ENCODE results near the gene HSD17B12.

Gene HSD17B12

DNA sequence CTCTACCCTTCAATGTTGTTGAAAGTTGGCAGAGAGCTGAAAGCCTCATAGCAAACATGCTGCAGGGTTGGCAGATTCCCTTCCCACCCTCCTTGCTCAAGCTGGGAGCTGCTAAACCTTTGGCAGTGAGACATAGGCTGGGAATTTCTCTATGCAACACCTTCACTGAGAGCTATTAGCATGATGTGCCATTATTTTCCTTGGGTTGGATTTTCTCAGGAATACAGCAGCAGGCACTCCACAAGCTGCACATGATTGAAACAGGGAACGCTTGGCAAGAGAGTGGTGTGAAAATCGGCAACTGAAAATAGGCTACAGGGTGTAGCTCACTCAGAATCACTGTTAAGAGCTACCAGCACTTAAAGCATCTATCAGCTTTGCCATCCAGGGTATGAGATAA, 190.5 kb downstream of the HSD17B12 start:
- peak; percentile 16 for DNase-seq (ENCODE audit: low spot score)

DNA sequence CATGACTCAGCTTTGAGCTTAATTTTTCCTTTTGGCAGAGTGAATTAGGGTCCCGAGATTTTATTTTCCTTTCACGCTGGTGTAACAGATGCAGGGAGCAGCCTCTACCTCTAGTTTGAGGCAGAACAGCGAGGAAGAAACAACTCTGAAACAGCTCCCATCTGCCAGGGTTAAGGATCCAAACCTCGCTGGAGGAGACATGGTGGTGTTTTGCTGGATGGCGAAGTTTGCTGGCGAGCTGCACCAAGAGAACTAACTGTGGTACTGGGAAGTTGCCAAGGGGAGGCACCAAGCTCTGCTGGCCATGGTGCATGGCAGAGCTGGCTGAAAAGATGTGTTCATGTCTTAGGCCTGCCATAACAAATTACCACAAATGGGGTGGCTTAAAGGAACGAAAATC, 192.5 kb downstream of the HSD17B12 start:
- DNase-seq (ENCODE audit: low spot score): no peak

DNA sequence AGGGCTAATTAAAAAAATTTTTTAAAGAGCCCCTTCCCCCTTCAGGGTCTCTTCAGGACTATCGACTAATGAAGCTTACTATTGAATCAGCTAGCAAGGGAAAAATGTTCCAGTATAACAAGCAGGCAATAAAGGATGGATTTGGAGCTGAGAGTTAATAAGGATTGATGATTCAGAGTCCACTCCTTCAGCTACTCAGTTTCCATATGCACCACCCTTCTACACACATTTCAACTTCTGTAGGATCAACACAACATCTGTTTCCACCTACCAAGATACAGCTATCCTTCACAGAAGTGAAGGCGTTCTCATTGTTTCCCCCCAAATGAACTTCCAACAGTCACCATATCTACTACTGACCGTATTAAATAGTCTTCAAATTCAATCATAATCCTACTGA, 193.5 kb downstream of the HSD17B12 start:
- DNase-seq (ENCODE audit: low spot score): no peak

DNA sequence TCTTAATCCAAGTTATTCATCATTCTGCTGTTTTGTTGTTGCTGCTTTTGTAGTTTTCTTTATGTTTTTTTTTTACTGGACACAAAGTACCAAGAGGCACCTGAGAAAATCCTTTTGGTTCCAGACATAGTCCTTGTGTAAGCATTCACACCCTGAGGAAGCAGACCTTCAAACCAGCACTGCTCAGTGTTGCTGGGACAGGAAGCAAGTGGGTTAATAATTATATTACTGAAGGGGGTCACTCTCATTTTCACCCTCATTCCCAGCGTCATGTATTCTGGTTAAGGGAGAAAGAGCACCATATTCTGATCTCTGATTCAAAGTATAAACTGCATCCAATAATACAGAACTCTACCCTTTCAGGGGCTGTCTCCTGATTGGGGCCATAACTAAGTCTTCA, 194.2 kb downstream of the HSD17B12 start:
- DNase-seq (ENCODE audit: low spot score): no peak

DNA sequence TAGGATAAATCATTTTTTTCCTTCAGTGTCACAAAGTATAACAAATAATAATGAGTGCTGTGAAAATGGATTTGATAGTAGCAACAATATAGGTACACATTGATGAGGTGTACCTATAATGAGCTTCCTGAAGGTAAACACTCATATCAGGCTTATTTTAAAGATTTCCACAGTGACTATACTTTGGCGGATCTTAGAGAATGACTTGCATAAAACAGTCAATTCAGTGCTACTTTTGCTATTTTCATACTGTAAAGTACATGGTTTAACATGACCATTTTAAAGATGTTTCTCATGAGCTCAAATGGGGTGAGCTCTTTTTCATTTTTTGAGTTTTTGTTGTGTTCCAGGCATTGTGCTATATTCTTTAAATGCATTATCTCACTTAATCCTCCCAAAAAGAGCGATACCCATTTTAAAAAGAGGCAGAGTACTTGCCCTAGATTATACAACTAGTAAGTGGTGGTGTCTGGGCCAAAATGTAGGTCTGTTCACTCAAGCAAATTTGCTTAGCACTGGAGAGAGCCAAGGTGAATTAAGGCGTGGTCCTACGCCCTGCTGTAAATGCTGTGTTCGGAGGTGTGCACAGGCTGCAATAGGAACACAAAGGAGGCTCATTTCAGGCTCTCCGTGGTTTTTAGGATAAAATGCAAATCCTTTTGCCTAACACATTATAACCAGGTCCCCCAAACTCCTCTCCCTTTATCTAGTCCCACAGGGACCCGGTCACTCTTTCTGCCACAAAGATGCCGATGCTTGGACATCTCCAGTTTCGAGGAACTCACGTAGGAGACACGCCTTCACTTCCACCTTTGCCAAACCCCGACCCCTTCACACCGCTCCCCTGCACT, 199.5 kb downstream of the HSD17B12 start:
- DNase-seq (ENCODE audit: low spot score): no peak

DNA sequence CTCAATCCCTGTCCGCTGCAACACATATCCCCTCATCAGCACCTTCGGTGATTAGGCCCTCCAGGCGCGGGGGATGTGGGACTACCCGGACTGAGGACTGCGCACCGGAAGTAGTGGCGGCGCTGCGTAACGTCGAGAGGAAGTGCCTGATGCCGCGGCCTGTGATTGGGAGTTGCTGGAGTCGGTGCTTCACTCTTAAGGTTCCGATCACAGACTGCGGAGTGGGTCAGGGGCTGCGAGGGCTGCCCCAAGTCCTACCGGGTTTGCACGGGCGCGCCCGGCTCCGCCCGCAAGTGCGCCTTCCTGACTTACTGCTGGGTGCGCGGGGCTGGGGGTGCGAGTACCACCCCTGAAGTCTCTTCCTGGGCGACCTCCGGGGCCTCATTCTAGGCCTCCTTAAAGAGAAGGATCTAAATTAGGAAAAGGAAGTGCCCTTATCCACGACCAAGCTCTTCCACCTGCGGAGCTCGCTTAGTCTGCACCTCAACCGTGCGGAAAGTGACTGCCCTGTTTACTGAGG, 200.2 kb downstream of the HSD17B12 start, which contains the start of gene ALKBH3:
ALKBH3 (plus strand) TSS at position 192 of the 520 bp plus-strand sequence. CDS start 1,822 bp downstream, outside the sequence.
- peak; percentile 93 for DNase-seq (ENCODE audit: low spot score)

DNA sequence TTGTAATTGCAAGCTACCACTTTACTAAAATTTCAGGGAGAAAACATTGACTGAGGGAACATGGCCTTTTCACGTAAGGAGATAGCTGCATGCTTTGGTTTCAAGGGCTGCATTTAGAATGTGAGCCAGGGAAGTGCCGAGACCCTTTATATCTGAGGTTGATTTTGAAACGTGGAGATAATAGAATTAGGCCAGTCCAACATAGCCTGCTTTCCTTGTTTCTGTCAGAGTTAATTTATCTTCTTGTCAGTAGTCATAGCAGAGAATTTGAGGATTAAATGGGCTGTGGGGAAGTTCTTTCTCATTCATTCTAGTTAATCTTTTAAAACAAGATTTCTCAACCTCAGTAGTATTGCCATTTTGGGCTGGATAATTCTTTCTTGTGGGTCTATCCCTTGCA, 212.3 kb downstream of the HSD17B12 start:
- DNase-seq (ENCODE audit: low spot score): no peak

DNA sequence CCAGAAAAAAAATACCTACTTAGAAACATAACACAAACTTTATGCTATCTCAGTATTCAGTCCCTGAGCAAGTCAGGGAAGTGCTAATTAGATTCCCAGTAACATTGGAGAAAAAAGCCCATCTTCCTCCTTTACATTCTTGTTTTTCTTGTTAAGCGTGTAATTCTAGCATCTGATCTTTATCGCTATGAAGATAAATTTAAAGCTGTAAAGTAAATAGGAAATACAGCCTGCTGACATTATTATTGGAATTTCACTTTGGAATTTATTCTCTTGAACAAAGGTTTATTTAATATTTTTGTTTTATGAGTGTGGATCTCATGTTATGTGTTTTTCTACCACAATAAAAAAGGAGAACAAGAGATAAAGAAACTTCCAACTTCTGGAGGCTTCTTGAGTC, 214.0 kb downstream of the HSD17B12 start:
- no peak for DNase-seq (ENCODE audit: low spot score)

DNA sequence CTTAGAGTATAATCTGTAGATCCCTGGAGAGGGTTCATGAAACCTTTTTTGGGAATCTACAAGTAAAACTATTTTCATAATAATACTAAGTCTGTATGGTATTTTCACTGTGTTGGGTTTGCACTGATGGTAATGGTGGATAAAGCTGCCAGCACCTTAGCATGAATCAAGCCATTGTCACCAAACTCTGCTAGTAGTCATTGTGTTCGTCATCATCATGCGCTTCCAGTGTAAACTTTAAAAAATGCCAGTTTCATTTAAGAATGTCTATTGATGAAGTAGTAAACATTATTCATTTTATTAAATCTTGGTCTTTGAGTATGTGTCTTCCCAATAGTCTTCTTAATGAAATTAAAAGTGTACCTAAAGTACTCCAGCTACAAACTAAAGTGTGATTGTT, 215.1 kb downstream of the HSD17B12 start:
- no peak for DNase-seq (ENCODE audit: low spot score)

DNA sequence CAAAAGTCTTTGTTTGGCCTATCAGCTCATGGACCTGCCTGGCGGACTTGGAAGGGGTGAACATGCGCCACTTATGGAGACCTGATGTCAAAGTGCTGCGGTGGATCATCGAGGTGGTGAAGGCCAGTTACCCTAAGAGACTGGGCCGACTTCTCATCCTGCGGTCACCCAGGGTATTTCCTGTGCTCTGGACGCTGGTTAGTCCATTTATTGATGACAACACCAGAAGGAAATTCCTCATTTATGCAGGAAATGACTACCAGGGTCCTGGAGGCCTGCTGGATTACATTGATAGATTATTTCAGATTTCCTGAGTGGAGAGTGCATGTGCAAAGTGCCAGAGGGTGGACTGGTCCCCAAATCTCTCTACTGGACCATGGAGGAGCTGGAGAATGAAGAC, 218.0 kb downstream of the HSD17B12 start:
- no peak for DNase-seq (ENCODE audit: low spot score)

DNA sequence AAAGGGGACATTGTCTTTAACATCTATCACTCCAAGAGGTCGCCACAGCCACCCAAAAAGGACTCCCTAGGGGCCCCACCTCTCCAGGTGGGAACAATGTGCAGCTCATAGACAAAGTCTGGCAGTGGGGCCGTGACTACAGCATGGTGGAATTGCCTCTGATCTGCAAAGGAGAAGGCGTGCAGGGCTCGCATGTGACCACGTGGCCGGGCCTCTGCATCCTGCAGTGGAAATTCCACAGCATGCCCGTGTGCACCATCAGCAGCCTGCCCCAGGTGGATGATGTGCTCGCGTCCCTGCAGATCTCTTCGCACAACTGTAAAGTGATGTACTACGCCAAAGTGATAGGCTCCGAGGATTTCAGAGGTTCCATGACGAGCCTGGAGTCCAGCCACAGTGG, 218.6 kb downstream of the HSD17B12 start:
- no peak for DNase-seq (ENCODE audit: low spot score)

DNA sequence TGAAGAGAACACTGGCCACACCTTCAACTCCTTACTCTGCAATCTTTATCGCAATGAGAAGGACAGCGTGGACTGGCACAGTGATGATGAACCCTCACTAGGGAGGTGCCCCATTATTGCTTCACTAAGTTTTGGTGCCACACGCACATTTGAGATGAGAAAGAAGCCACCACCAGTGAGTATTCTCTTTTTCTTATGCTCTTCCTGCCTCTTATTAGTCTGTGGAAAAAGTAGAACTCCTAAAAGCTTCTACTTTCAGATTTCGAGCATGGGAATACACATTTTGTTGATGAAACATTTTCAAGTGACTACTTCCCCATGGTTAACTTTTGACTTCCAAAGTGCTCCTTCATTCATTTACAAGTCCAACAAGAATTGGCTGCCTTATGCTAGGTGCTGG, 221.0 kb downstream of the HSD17B12 start:
- DNase-seq (ENCODE audit: low spot score): no peak

DNA sequence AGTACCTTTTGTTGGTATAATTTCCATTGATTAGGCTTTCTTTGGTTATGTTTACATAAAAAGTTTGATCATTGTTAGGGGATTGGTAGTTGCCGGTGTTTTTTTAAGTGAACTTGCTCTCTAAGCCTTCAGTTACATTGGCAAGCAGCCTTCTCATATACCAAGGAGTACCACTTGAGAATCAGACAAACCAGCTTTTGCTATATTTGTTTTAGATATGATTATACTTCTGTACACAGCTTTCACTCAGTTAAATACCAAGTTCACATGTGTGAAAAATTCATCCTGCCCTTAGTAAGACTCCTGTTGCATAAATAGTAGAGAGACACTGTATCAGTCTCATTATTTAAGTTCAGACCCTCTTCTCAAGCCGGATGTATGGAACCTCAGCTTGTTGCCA, 222.5 kb downstream of the HSD17B12 start:
- no peak for DNase-seq (ENCODE audit: low spot score)

DNA sequence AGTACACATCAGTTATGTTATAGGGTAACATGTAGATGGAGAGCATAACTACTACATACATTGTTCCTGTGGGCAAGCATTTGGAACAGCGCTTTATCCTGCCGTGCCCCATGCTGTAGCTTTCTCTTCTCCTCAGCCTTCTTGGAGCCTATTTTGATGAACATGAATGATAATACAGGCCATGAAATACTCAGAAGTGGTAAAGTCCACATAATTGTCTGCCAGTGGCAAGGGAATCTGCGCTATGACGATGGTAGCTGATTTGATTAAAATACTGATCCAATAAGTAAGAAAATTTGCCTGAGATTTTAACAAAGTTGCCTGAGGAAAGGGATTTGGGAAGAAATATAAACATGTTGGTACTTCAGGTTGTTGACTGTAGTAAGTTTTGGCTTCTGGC, 223.4 kb downstream of the HSD17B12 start:
- DNase-seq (ENCODE audit: low spot score): no peak

DNA sequence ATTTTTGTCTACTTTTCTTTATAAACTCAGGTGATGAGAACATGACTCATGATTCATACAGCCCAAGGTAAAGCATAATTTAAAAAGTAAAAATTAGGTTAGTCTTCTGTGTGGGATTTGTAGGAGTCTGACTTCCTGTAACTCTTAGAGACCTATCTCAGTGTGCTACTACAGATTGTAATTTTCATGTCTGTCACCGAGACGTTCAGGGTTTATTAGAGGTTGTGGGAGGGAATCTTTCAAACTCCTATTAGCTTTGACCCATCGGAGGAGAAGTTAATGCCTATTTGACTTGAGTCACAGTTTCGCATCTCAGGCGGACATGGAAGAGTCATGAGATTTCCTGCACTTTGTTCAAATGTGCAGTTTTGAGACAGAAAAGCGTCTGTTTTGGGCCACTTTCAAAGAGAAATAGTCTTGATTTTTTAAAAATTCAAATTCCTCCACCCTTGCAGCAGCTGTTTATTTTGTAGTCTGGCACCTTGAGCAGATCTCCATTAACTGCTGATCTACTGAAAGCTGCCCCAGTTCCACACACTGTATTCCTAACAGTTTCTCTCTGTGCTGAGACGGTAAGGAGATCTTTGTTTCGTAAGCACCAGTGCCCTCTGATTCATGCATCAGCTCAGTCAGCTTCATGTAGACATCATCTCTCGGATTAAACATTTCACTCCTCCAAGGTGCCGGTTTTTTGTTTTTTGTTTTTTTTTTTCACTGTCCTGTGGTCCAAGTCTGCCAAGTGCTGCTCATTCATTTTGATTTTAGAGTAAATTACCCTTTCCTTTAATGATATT, 224.4 kb downstream of the HSD17B12 start:
- DNase-seq (ENCODE audit: low spot score): no peak

DNA sequence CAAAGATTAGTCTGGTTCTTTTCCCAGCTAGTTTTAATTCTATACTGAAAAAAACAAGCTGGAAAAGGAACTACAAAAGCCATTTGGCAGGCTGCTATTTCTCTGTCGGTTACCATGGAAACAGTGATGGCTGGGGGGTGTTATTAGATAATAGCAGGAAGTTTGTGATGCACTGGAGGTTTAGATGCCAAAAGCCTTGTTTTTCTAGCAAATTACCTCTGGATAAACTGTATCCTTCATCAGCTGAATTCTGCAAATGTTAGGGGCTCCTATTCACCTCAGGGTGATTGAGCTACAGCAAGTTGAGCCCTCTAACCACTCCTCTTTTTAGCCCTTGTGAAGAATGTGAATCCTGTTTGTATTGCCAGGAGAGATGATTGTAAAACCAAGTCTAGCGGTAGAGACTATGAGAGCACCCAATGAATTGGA, 225.3 kb downstream of the HSD17B12 start:
- no peak for DNase-seq (ENCODE audit: low spot score)

Measured in kidney tubule cell (primary cell).